H9 (cell line): Measurements from ENCODE around the gene MDK. TPM values are rescaled to one million over a fixed set of nuclear protein-coding genes. Genes with fewer than 3 reads are reported as not detected.

ENCODE experiments used
- DNase-seq: peaks from one replicate; pipeline ENCODE4 v3.0.0-alpha.2; 2017
- H2AFZ ChIP-seq: one replicate; pipeline ENCODE4 v1.6.1; 2013; ENCODE audit warnings: mild to moderate bottlenecking, low read length, control low read depth, moderate library complexity
- H2AK5ac ChIP-seq: 2 replicates; pipeline ENCODE4 v1.6.1; 2013; ENCODE audit warnings: low read length, control low read depth, mixed read lengths; ENCODE audit not compliant: insufficient read length
- H2BK120ac ChIP-seq: one replicate; pipeline ENCODE4 v1.6.1; 2013; ENCODE audit warnings: low read depth, mild to moderate bottlenecking, low read length, control low read depth, inconsistent platforms; ENCODE audit not compliant: poor library complexity, severe bottlenecking
- H2BK12ac ChIP-seq: 2 replicates; pipeline ENCODE4 v1.6.1; 2013; ENCODE audit warnings: low read length, control low read depth, mixed read lengths, low read depth; ENCODE audit not compliant: insufficient read length
- H2BK15ac ChIP-seq: 2 replicates; pipeline ENCODE4 v1.6.1; 2013; ENCODE audit warnings: low read depth, low read length, control low read depth
- H2BK20ac ChIP-seq: one replicate; pipeline ENCODE4 v1.6.1; 2013; ENCODE audit warnings: low read depth, mild to moderate bottlenecking, low read length, control low read depth, inconsistent platforms; ENCODE audit not compliant: poor library complexity, severe bottlenecking
- H2BK5ac ChIP-seq: 2 replicates; pipeline ENCODE4 v1.6.1; 2013; ENCODE audit warnings: low read length, control low read depth, mixed read lengths; ENCODE audit not compliant: insufficient read length
- H3K14ac ChIP-seq: 2 replicates; pipeline ENCODE4 v1.6.1; 2013; ENCODE audit warnings: low read length, control low read depth; ENCODE audit not compliant: insufficient read depth
- H3K18ac ChIP-seq: 2 replicates; pipeline ENCODE4 v1.6.1; 2013; ENCODE audit warnings: low read depth, mild to moderate bottlenecking, mixed read lengths, low read length, control low read depth; ENCODE audit not compliant: insufficient read length
- H3K23ac ChIP-seq: 2 replicates; pipeline ENCODE4 v1.6.1; 2013; ENCODE audit warnings: low read length, control low read depth, mixed read lengths, low read depth; ENCODE audit not compliant: insufficient read length
- H3K23me2 ChIP-seq: 2 replicates; pipeline ENCODE4 v1.6.1; 2013; ENCODE audit warnings: low read depth, mild to moderate bottlenecking, mixed read lengths, low read length, control low read depth; ENCODE audit not compliant: insufficient read length, poor library complexity, severe bottlenecking
- H3K27ac ChIP-seq: 2 replicates; pipeline ENCODE4 v1.5.1; 2013; ENCODE audit warnings: low read length, control low read depth, mixed read lengths, low read depth; ENCODE audit not compliant: insufficient read length
- H3K27me3 ChIP-seq: 2 replicates; pipeline ENCODE4 v1.6.1; 2013; ENCODE audit warnings: low read length, control low read depth, inconsistent platforms; ENCODE audit not compliant: insufficient read depth
- H3K4ac ChIP-seq: 2 replicates; pipeline ENCODE4 v1.6.1; 2013; ENCODE audit warnings: low read depth, mild to moderate bottlenecking, control low read depth, inconsistent platforms, low read length, moderate library complexity
- H3K4me1 ChIP-seq: 2 replicates; pipeline ENCODE4 v1.6.1; 2013; ENCODE audit warnings: low read length, control low read depth, inconsistent platforms; ENCODE audit not compliant: insufficient read depth
- H3K4me2 ChIP-seq: 2 replicates; pipeline ENCODE4 v1.6.1; 2013; ENCODE audit warnings: low read length, control low read depth, mixed read lengths; ENCODE audit not compliant: insufficient read length, insufficient read depth
- H3K56ac ChIP-seq: 2 replicates; pipeline ENCODE4 v1.6.1; 2013; ENCODE audit warnings: low read depth, mild to moderate bottlenecking, mixed read lengths, low read length, control low read depth; ENCODE audit not compliant: insufficient read length
- H3K79me1 ChIP-seq: 2 replicates; pipeline ENCODE4 v1.6.1; 2013; ENCODE audit warnings: low read depth, mild to moderate bottlenecking, moderate library complexity, low read length, control low read depth, inconsistent platforms; ENCODE audit not compliant: insufficient read depth, poor library complexity, severe bottlenecking
- H3K79me2 ChIP-seq: 2 replicates; pipeline ENCODE4 v1.6.1; 2013; ENCODE audit warnings: low read length, control low read depth, inconsistent platforms; ENCODE audit not compliant: insufficient read depth
- H3K9ac ChIP-seq: 2 replicates; pipeline ENCODE4 v1.6.1; 2013; ENCODE audit warnings: low read length, control low read depth, mixed read lengths; ENCODE audit not compliant: insufficient read length; ENCODE audit errors: extremely low read depth
- H3K9me3 ChIP-seq: one replicate; pipeline ENCODE4 v1.6.1; 2013; ENCODE audit warnings: low read depth, low read length, inconsistent platforms; ENCODE audit not compliant: control insufficient read depth
- H3T11ph ChIP-seq: one replicate; pipeline ENCODE4 v1.6.1; 2013; ENCODE audit warnings: mild to moderate bottlenecking, low read length, control low read depth, inconsistent platforms
- H4K20me1 ChIP-seq: one replicate; pipeline ENCODE4 v1.6.1; 2013; ENCODE audit not compliant: control insufficient read depth, insufficient read length, insufficient read depth
- H4K5ac ChIP-seq: 2 replicates; pipeline ENCODE4 v1.6.1; 2013; ENCODE audit warnings: low read depth, mild to moderate bottlenecking, mixed read lengths, low read length, control low read depth; ENCODE audit not compliant: insufficient read length
- H4K8ac ChIP-seq: replicated peaks from 2 replicates; pipeline ENCODE4 v1.6.1; 2013; ENCODE audit warnings: low read length, control low read depth, mixed read lengths, low read depth; ENCODE audit not compliant: insufficient read length
- H4K91ac ChIP-seq: 2 replicates; pipeline ENCODE4 v1.6.1; 2013; ENCODE audit warnings: low read depth, mild to moderate bottlenecking, moderate library complexity, mixed read lengths, low read length, control low read depth; ENCODE audit not compliant: insufficient read length
- H3K27ac Mint-ChIP-seq, 3 experiments: 2 replicates in 2 of 3; 3 replicates in 1 of 3; pipeline ENCODE4 v1.8.0; 2020 to 2021; ENCODE audit warnings: mixed read lengths in 3 of 3, mild to moderate bottlenecking in 1 of 3, moderate library complexity in 1 of 3
- H3K27me3 Mint-ChIP-seq: 2 replicates; pipeline ENCODE4 v1.8.0; 2021; ENCODE audit warnings: low read depth, mild to moderate bottlenecking, moderate library complexity, mixed read lengths
- H3K36me3 Mint-ChIP-seq, 3 experiments: 2 replicates in 2 of 3; 3 replicates in 1 of 3; pipeline ENCODE4 v1.8.0; 2020 to 2021; ENCODE audit warnings: low read depth in 3 of 3, mixed read lengths in 3 of 3; ENCODE audit not compliant: insufficient read depth in 1 of 3
- H3K4me1 Mint-ChIP-seq, 2 experiments: 2 replicates each; pipeline ENCODE4 v1.8.0; 2020; ENCODE audit warnings: mixed read lengths in 2 of 2
- H3K4me3 Mint-ChIP-seq, 2 experiments: 2 replicates in 1 of 2; 3 replicates in 1 of 2; pipeline ENCODE4 v1.8.0; 2020 to 2021; ENCODE audit warnings: mild to moderate bottlenecking in 2 of 2, mixed read lengths in 2 of 2, moderate library complexity in 1 of 2
- H3K9me3 Mint-ChIP-seq, 2 experiments: 2 replicates in 1 of 2; 3 replicates in 1 of 2; pipeline ENCODE4 v1.8.0; 2020; ENCODE audit warnings: mild to moderate bottlenecking in 2 of 2, mixed read lengths in 2 of 2, moderate library complexity in 1 of 2
- WGBS: extraction: QIAGEN DNeasy Blood & Tissue Kit; methylation state at CpG from one replicate; pipeline ENCODE4 v1.1.7; 2013; ENCODE audit warnings: missing lambda C conversion rate, low lambda C conversion rate, mixed read lengths; ENCODE audit not compliant: insufficient read length; ENCODE audit errors: extremely low coverage; 5-methylcytosine and 5-hydroxymethylcytosine counted together
- total RNA-seq: library from RNA; stranded (reverse); gene quantifications from 2 replicates; pipeline ENCODE4 v1.2.1, GENCODE V29; 2021
- TF ChIP-seq, protein P1 (sequence below): fragments of 200-600 bp; sonication (generic); conservative IDR thresholded peaks from 3 replicates; pipeline ENCODE4 v1.8.0; 2021; ENCODE audit warnings: antibody characterized with exemption, mild to moderate bottlenecking

The MDK gene
- total RNA-seq, 1 experiment from 2014 or later, result 392 TPM

DNA sequence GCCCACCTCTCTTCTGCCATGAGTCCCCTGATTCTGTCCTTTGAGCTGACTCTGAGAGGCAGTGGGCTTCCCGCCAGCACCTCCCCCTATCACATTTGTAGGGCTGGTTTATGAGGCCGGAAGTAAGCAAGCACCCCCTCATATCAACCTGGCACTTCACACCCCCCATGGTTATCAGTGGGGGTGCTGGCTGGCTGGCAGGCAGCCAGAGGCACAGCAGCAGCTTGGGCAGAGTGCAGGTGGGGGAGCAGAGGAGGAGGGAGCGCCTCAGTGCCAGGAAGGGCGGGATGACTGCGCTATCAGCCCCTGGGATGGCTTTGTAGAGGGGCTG lies 33.0 kb downstream of the MDK start:
- WGBS, result no CpG with 5 or more reads among the region's 5 CpGs
- Histone ChIP-seq H3T11ph (no peak overlapping the region), H2AK5ac (no peak overlapping the region), H3K23me2 (no peaks in the 10 kb centered on the region), H2BK5ac (no peak overlapping the region), H3K79me2 (no peaks in the 10 kb centered on the region), H3K79me1 (no peaks in the 10 kb centered on the region), H3K23ac (no peak overlapping the region), H4K8ac (no peak overlapping the region), H3K9ac (no peak overlapping the region), H3K4me2 (no peak overlapping the region), H2BK12ac (no peak overlapping the region), H2BK120ac (no peak overlapping the region), H3K56ac (no peak overlapping the region), H3K27me3 (no peaks in the 10 kb centered on the region), H3K27ac (no peak overlapping the region), H4K5ac (no peak overlapping the region), H3K14ac (no peak overlapping the region), H3K4ac (no peak overlapping the region), H3K9me3 (no peaks in the 10 kb centered on the region), H2BK20ac (no peak overlapping the region), H3K18ac (no peak overlapping the region), H3K4me1 (no peaks in the 10 kb centered on the region), H4K20me1 (no peaks in the 10 kb centered on the region), H2BK15ac (no peak overlapping the region), H2AFZ (no peak overlapping the region), H4K91ac (no peak overlapping the region)
- DNase-seq, result no peak
- no peak overlapping the region for H3K4me3 Mint-ChIP-seq
- H3K27me3 Mint-ChIP-seq, result no peaks in the 10 kb centered on the region
- peak overlapping the region in 2 of 3 experiments; percentile 65 to 74; a peak in 3 of 7 replicates for H3K27ac Mint-ChIP-seq
- H3K36me3 Mint-ChIP-seq, result peaks cover 15 to 42% (median 21%) of the 10 kb centered on the region in 3 experiments
- H3K9me3 Mint-ChIP-seq, result no peaks in the 10 kb centered on the region
- TF ChIP-seq, protein P1, sequence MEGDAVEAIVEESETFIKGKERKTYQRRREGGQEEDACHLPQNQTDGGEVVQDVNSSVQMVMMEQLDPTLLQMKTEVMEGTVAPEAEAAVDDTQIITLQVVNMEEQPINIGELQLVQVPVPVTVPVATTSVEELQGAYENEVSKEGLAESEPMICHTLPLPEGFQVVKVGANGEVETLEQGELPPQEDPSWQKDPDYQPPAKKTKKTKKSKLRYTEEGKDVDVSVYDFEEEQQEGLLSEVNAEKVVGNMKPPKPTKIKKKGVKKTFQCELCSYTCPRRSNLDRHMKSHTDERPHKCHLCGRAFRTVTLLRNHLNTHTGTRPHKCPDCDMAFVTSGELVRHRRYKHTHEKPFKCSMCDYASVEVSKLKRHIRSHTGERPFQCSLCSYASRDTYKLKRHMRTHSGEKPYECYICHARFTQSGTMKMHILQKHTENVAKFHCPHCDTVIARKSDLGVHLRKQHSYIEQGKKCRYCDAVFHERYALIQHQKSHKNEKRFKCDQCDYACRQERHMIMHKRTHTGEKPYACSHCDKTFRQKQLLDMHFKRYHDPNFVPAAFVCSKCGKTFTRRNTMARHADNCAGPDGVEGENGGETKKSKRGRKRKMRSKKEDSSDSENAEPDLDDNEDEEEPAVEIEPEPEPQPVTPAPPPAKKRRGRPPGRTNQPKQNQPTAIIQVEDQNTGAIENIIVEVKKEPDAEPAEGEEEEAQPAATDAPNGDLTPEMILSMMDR, result no peak
- H3K4me1 Mint-ChIP-seq, result peaks cover 10 to 38% of the 10 kb centered on the region in 2 experiments
